OCI-M2 (cell line): ENCODE data around the gene TMEM236.
A peak's percentile ranks its signal among the peaks of the same experiment; 100 is the strongest.

Experiments used
- DNase-seq: peaks from one replicate; lab custom pipeline; 2025; ENCODE audit not compliant: unreplicated experiment; lab: John Stamatoyannopoulos, UW

The TMEM236 gene

DNA sequence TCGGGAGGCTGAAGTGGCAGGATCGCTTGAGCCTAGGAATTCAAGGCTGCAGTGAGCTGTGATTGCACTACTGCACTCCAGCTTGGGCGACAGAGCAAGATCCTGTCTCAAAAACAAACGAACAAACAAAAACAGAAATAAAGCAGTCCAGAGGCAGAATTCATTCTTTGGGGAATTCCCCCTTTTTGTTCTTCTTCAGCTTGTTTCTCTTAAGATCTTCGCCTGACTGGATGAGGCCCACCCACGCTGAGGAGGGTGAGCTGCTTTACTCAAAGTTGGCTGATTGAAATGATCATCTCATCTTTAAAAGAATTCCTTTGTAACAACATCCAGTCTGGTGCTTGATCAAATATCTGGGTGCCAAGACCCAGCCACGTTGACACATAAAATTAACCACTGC is 67.8 kb downstream of the TMEM236 start:
- DNase-seq = no peak

DNA sequence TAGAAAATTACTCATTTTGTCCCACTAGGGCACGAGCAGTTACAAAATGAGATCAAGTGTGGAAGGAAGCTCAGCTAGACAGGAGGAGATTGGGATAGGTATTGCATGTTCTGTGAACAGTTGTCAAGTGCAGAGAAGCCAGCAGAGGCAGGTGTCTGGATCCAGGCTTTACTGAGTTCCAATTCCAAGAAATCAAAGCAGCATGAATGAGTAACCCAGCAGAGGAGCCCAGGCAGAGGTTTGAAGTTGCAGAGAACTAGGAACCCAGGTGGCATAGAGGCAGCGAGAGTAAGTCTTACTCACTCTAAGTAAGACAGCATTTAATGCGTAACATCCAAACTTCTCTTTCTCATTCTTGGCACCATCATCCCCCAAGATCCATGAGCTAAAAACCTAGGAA is 68.9 kb downstream of the TMEM236 start:
- no peak for DNase-seq

GRCh38 chr10:17821893-17822292 is 69.9 kb downstream of the TMEM236 start:
- no peak for DNase-seq

DNA sequence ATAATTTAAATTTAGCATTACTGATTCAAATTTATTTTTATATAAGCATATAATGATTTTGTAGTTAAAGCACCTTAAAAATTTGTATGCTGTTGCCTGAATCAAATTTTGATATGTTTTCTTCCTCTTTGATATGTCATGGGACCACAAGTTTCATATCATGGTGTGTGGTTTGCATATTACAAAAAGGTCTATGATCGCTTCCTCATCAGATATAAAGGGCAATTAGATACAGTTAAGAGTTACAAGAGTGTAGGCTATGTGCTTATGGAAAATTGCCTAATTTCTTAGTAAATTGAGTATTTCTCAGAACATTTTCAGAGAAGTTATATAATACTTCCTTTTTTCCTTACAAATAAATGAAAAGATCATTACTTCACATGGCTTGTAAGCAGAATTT is 79.3 kb downstream of the TMEM236 start:
- DNase-seq = no peak

GRCh38 chr10:17831896-17832295 is 79.9 kb downstream of the TMEM236 start:
- DNase-seq = no peak

DNA sequence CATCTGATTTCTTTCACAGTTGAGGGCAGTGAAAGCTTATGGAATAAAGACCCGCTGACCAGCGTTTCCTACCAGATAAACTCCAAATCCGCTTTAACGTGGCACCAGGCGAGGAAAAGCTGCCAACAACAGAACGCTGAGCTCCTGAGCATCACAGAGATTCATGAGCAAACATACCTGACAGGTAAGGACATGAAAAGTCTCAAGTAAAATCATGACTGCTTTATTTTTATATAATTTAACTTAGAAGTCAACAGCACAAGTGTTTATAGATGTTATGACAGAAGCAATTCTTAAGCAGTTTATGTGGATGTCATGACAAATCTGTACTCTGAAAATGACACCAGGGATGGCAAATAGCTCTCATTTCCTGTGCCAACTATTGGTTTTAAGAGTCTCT is 81.7 kb downstream of the TMEM236 start:
- no peak for DNase-seq

DNA sequence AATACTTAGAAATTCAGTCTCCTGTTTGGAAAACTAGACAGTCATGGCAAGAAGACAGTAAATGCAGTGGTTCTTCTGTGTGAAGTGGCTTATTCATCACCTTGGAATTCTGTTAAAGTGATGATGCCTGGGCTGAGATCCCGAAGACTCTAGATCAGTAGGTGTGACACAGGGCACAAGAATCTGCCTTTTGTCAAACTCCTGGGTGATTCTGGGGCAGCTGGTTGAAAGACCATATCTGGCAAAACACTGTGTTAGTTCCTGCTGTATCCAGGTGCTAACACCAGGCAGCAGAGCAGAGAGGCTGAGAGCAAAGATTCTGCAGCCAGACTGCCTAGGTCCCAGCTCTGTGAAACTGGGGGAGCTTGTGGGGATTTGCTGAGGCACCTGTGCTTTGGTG is 83.7 kb downstream of the TMEM236 start:
- no peak for DNase-seq

GRCh38 chr10:17836942-17837341 is 84.9 kb downstream of the TMEM236 start:
- DNase-seq = peak; percentile 17

DNA sequence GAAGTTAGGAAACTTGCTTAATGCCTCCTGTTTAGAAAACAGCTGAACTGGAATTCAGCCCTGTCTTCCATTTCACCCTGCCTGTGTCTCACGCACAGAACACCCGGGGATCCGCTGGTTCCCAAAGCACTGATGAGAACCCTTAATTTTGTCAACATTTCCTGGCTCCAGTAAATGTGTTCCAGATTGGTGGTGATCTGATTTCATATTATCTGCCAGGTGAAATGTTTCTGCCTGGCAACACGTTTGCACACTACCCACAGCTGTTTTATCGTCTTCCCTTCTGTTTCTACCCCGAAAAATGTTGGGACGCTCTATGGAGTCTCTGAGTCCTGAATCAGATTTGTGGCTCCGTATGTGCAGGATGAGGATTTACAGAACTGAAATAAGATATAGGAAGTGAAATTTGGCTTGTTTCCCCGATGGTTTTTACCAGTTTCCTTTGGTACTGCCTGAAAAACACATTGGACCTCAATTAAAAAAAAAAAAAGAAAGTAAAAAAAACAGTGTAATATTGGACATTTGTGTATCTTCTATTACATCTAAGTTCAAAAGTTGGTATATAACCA is 86.2 kb downstream of the TMEM236 start:
- no peak for DNase-seq

DNA sequence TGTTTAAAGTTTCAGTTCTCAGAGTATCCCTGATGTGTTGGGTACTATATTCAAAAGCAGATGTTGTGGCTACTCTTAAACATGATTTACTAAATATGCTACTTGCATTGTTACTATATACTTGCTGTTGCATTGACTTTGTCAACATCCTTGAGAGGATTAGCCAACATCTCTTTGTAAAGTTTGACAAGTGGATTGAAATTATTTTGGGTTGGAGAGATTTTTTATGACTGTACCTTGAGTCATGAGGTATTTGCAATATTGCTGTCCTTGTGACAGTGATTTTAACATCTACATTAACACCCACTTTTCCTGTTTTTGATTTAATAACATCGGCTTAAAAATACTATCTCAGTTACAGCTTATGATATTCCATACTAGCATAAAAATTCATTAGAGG is 89.0 kb downstream of the TMEM236 start:
- no peak for DNase-seq

- no peak for DNase-seq
These were observed 90.6 kb downstream of the TMEM236 start for GRCh38 chr10:17842641-17843040.

DNA sequence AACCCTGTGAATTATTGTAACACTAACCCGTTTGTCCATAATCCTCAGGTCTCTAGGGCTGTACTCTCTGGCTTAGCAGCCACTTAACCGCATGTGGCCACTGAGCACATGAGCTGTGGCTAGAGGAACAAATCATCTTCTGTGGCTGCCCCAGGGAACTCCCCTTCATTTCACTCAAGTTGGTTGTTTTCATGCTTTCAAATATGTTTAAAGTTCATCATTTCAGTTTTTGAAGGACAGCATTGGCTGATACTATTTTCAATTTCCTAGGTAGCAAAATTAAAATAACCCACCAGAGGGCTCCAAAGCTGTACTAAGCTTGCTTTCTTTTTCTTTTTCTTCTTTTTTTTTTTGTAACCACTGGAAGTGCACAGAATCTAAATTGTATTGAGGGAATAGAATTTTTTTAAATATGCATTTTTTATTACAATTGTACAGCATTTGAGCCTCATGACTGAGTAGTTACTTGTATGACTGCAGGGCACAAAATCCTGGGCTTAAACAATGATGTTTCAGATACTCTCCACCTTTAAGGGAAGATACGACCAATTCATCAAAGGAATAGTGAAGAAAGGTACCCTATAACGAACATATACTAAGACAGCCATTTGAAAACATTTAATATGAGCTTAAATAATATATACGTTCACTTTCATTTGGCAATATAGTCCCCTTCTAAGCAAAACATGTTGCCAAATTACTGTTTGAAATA is 95.7 kb downstream of the TMEM236 start:
- DNase-seq = no peak

DNA sequence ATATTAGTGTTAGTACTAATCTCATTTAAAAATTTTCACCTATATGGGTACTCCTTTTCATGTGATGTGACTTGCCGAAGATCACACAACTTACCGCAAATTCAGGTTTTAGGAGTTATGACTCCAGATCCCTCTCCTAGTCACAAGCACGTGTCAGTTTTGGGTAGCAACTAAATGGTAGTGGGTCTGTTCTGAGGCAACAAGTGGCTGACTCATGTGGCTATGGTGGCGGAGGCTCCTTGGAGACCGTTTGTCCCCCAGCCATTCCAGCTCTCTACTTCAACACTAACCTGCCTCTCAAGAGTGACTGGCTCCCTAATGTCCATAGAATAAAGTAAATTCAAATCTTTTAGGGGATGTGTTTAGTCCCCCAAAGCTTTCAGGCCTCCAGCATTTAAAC is 96.6 kb downstream of the TMEM236 start:
- DNase-seq = no peak
